Activated CD8-positive, alpha-beta T cell treated with anti-CD3 and anti-CD28 coated beads for 36 hours (primary cell): Measurements from ENCODE around the gene TPRX2. TPM values are rescaled to one million over a fixed set of nuclear protein-coding genes. Genes with fewer than 3 reads are reported as not detected.

Experiments
- ATAC-seq: fragments of 200-7000 bp; cut with Tn5 transposase; one replicate; pipeline ENCODE4 v1.10.0; 2021; ENCODE audit warnings: mild to moderate bottlenecking, moderate library complexity
- CTCF ChIA-PET: fragments of 350-600 bp; sonication (Branson Sonifier 250); formaldehyde crosslinking; loops from one replicate; lab custom pipeline; 2021; ENCODE audit warnings: antibody characterized with exemption; lab: Charles Lee
- POLR2A ChIA-PET: fragments of 350-600 bp; sonication (Branson Sonifier 250); formaldehyde crosslinking; loops from one replicate; lab custom pipeline; 2021; ENCODE audit warnings: antibody characterized with exemption; lab: Charles Lee
- DNase-seq: peaks from one replicate; pipeline ENCODE4 v3.0.0-alpha.2; 2020
- H3K27ac Mint-ChIP-seq: one replicate; pipeline ENCODE4 v1.8.0; 2021; ENCODE audit warnings: mild to moderate bottlenecking, mixed read lengths
- H3K27me3 Mint-ChIP-seq: one replicate; pipeline ENCODE4 v1.8.0; 2021; ENCODE audit warnings: mixed read lengths
- H3K36me3 Mint-ChIP-seq: one replicate; pipeline ENCODE4 v1.8.0; 2021; ENCODE audit warnings: low read depth, mixed read lengths
- H3K4me1 Mint-ChIP-seq: one replicate; pipeline ENCODE4 v1.8.0; 2021; ENCODE audit warnings: low read depth, mixed read lengths
- H3K4me3 Mint-ChIP-seq: one replicate; pipeline ENCODE4 v1.8.0; 2021; ENCODE audit warnings: mild to moderate bottlenecking, moderate library complexity, mixed read lengths
- H3K9me3 Mint-ChIP-seq: one replicate; pipeline ENCODE4 v1.8.0; 2021; ENCODE audit warnings: mixed read lengths
- intact Hi-C: fragments of 100-400 bp; cut with micrococcal nuclease; formaldehyde crosslinking; loops from one replicate; pipeline ENCODE4 v1.10.0; 2022
- total RNA-seq, 2 experiments: library from RNA; stranded (reverse); gene quantifications; one replicate each; pipeline ENCODE4 v1.2.3, GENCODE V29; 2021
- TF ChIP-seq, protein P1 (sequence below): fragments of 200-600 bp; IDR thresholded peaks from one replicate; pipeline ENCODE4 v1.8.0; 2022; ENCODE audit warnings: antibody characterized with exemption, mild to moderate bottlenecking

Gene TPRX2
- total RNA-seq, 2 experiments from 2014 or later, result not detected

GRCh38 chr19:47836038-47836437 lies 23.0 kb upstream of the TPRX2 start:
- intact Hi-C loops, result no loop called here
- Mint-ChIP-seq H3K9me3 (no peaks in the 10 kb centered on the region), H3K27ac (no peak overlapping the region), H3K4me1 (no peaks in the 10 kb centered on the region), H3K27me3 (peaks cover 6% of the 10 kb centered on the region), H3K36me3 (no peaks in the 10 kb centered on the region), H3K4me3 (no peak overlapping the region)
- DNase-seq (no peak), ATAC-seq (no peak)
- TF ChIP-seq, protein P1, sequence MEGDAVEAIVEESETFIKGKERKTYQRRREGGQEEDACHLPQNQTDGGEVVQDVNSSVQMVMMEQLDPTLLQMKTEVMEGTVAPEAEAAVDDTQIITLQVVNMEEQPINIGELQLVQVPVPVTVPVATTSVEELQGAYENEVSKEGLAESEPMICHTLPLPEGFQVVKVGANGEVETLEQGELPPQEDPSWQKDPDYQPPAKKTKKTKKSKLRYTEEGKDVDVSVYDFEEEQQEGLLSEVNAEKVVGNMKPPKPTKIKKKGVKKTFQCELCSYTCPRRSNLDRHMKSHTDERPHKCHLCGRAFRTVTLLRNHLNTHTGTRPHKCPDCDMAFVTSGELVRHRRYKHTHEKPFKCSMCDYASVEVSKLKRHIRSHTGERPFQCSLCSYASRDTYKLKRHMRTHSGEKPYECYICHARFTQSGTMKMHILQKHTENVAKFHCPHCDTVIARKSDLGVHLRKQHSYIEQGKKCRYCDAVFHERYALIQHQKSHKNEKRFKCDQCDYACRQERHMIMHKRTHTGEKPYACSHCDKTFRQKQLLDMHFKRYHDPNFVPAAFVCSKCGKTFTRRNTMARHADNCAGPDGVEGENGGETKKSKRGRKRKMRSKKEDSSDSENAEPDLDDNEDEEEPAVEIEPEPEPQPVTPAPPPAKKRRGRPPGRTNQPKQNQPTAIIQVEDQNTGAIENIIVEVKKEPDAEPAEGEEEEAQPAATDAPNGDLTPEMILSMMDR, result no peak
- POLR2A ChIA-PET, result no interaction called here
- CTCF ChIA-PET, result no interaction called here

GRCh38 chr19:47839411-47839810 lies 19.6 kb upstream of the TPRX2 start:
- ChIA-PET POLR2A (no interaction called here), CTCF (interaction anchor here (0.9 to 2.5 kb wide), 3 partner anchors 24 to 29 kb away, joined by 3 to 11 read pairs (median 6); no protein-coding TSS in a partner anchor)
- Mint-ChIP-seq H3K27ac (no peak overlapping the region), H3K27me3 (peaks cover 13% of the 10 kb centered on the region), H3K9me3 (no peaks in the 10 kb centered on the region), H3K4me3 (no peak overlapping the region), H3K4me1 (no peaks in the 10 kb centered on the region), H3K36me3 (no peaks in the 10 kb centered on the region)
- TF ChIP-seq, protein P1, result no peak
- ATAC-seq (no peak), DNase-seq (no peak)
- intact Hi-C loops, result no loop called here

GRCh38 chr19:47839913-47840312 lies 19.1 kb upstream of the TPRX2 start:
- TF ChIP-seq, protein P1, result no peak
- no peaks in the 10 kb centered on the region for H3K36me3 Mint-ChIP-seq
- POLR2A ChIA-PET, result no interaction called here
- CTCF ChIA-PET, result interaction anchor here (0.9 to 2.5 kb wide), 3 partner anchors 23 to 29 kb away, joined by 3 to 11 read pairs (median 6); no protein-coding TSS in a partner anchor
- H3K27ac Mint-ChIP-seq, result no peak overlapping the region
- peaks cover 13% of the 10 kb centered on the region for H3K27me3 Mint-ChIP-seq
- no peak overlapping the region for H3K4me3 Mint-ChIP-seq
- intact Hi-C loops, result no loop called here
- H3K4me1 Mint-ChIP-seq, result no peaks in the 10 kb centered on the region
- H3K9me3 Mint-ChIP-seq, result no peaks in the 10 kb centered on the region
- ATAC-seq, result no peak
- no peak for DNase-seq

- CTCF ChIA-PET, result no interaction called here
- intact Hi-C loops, result no loop called here
- no peaks in the 10 kb centered on the region for H3K9me3 Mint-ChIP-seq
- DNase-seq (no peak), ATAC-seq (no peak)
- POLR2A ChIA-PET, result no interaction called here
- H3K27me3 Mint-ChIP-seq, result peaks cover 20% of the 10 kb centered on the region
- H3K36me3 Mint-ChIP-seq, result no peaks in the 10 kb centered on the region
- no peak overlapping the region for H3K27ac Mint-ChIP-seq
- TF ChIP-seq, protein P1, result no peak
- H3K4me1 Mint-ChIP-seq, result no peaks in the 10 kb centered on the region
- no peak overlapping the region for H3K4me3 Mint-ChIP-seq
These were observed 16.1 kb upstream of the TPRX2 start for GRCh38 chr19:47842941-47843340.

DNA sequence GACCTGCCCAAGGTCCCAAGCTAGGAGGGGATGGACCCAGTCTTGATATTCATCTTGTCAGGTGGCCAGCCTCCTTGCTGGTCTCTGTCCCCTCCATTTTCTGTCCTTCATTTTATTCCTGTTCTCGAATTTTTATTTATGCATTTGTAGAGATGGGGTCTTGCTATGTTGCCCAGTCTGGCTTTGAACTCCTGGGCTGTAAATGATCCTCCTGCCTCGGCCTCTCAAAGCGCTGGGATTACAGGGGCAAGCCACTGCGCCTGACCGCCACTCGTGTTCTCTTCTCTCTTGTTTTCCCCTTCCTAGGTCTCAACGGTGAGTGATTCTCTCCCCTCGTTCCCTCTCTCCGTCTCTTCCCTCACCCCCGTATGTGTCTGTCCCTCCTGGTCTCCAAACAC lies 10.6 kb upstream of the TPRX2 start:
- H3K4me1 Mint-ChIP-seq, result peaks cover 6% of the 10 kb centered on the region
- no peaks in the 10 kb centered on the region for H3K9me3 Mint-ChIP-seq
- CTCF ChIA-PET, result interaction anchor here (3.5 to 4.6 kb wide), 2 partner anchors 15 to 19 kb away, joined by 17 to 20 read pairs; no protein-coding TSS in a partner anchor
- peaks cover 37% of the 10 kb centered on the region for H3K27me3 Mint-ChIP-seq
- intact Hi-C loops, result no loop called here
- POLR2A ChIA-PET, result no interaction called here
- ATAC-seq (no peak), DNase-seq (no peak)
- H3K27ac Mint-ChIP-seq, result no peak overlapping the region
- no peaks in the 10 kb centered on the region for H3K36me3 Mint-ChIP-seq
- no peak overlapping the region for H3K4me3 Mint-ChIP-seq
- TF ChIP-seq, protein P1, result no peak
